ENCODE data around the gene SLC35B4.

GRCh38 chr7:134317434-134317833, 704 bp upstream of the SLC35B4 start:
- no peak for TF ChIP-seq CTCF (IDR thresholded peaks at IDR 0.05)
- no peak for TF ChIP-seq POLR2A (IDR thresholded peaks at IDR 0.05)

All from testis (tissue), 2 donors.